ENCODE measurements around the gene YWHAG. TPM values are rescaled to one million over a fixed set of nuclear protein-coding genes. Genes with fewer than 3 reads are reported as not detected.

Gene YWHAG
- polyA plus RNA-seq, 1 donor (not counting 4 experiments of a cell fraction or from before 2014, with no cell fraction given) = 130 TPM

- FAIRE-seq = no peak
- Histone ChIP-seq H3K9ac (ENCODE audit: control insufficient read depth, extremely low read depth, insufficient read depth, low read length) (no peak overlapping the region), H3K27ac (ENCODE audit: control insufficient read depth, insufficient read depth, low read length) (no peak overlapping the region), H2AFZ (ENCODE audit: control insufficient read depth, low read length) (no peak overlapping the region), H3K9me1 (ENCODE audit: control insufficient read depth, extremely low read depth, insufficient read depth, low read length) (peaks cover 2% of the 10 kb centered on the region), H3K9me3 (ENCODE audit: control insufficient read depth, low read depth, low read length) (no peaks in the 10 kb centered on the region), H3K4me1 (ENCODE audit: control insufficient read depth, extremely low read depth, insufficient read depth, low read length) (no peaks in the 10 kb centered on the region), H3K4me3 (ENCODE audit: control insufficient read depth in 2 of 3, extremely low read depth in 1 of 3, insufficient read depth in 2 of 3, low read depth in 1 of 3, low read length in 3 of 3) (no peak overlapping the region), H3K27me3 (ENCODE audit: control insufficient read depth, extremely low read depth, insufficient read depth, low read length) (no peaks in the 10 kb centered on the region), H3K36me3 (ENCODE audit: control insufficient read depth in 2 of 2, extremely low read depth in 1 of 2, insufficient read depth in 2 of 2, low read length in 2 of 2) (peaks cover 54 to 58% of the 10 kb centered on the region in 2 experiments), H3K4me2 (ENCODE audit: control insufficient read depth, extremely low read depth, insufficient read depth, low read depth, low read length) (no peak overlapping the region), H3K79me2 (ENCODE audit: control insufficient read depth, insufficient read depth, low read length) (peaks cover 84% of the 10 kb centered on the region), H4K20me1 (ENCODE audit: control insufficient read depth, extremely low read depth, insufficient read depth, low read length) (peaks cover 58% of the 10 kb centered on the region)
- DNase-seq (ENCODE audit: low read depth, low spot score) = no peak
- TF ChIP-seq EZH2 (IDR thresholded peaks at IDR 0.05; ENCODE audit: low read length) (no peak), CTCF (optimal IDR thresholded peaks at IDR 0.05 in 1 of 3, IDR thresholded peaks at IDR 0.05 in 1 of 3, conservative IDR thresholded peaks at IDR 0.05 in 1 of 3; ENCODE audit: extremely low read depth in 1 of 3, insufficient read depth in 2 of 3, low read length in 3 of 3) (no peak)
- dilution Hi-C loops (cut with MboI; ENCODE audit: extremely low pct_ligation_motif_present, low sequenced_read_pairs) = no loop called here
Measured at GRCh38 chr7:76327610-76328009, 31.2 kb downstream of the YWHAG start.

GRCh38 chr7:76326646-76327233 is 32.1 kb downstream of the YWHAG start:
- Histone ChIP-seq H3K27ac (ENCODE audit: control insufficient read depth, insufficient read depth, low read length) (no peak overlapping the region), H4K20me1 (ENCODE audit: control insufficient read depth, extremely low read depth, insufficient read depth, low read length) (peaks cover 49% of the 10 kb centered on the region)

More at GRCh38 chr7:76326646-76327233, 32.1 kb downstream of the YWHAG start:
- DNase-seq (ENCODE audit: low read depth, low spot score) (no peak), FAIRE-seq (no peak)
- Histone ChIP-seq H3K79me2 (ENCODE audit: control insufficient read depth, insufficient read depth, low read length) (peaks cover 76% of the 10 kb centered on the region), H3K9ac (ENCODE audit: control insufficient read depth, extremely low read depth, insufficient read depth, low read length) (no peak overlapping the region), H3K9me1 (ENCODE audit: control insufficient read depth, extremely low read depth, insufficient read depth, low read length) (no peaks in the 10 kb centered on the region), H2AFZ (ENCODE audit: control insufficient read depth, low read length) (no peak overlapping the region), H3K4me2 (ENCODE audit: control insufficient read depth, extremely low read depth, insufficient read depth, low read depth, low read length) (no peak overlapping the region), H3K27me3 (ENCODE audit: control insufficient read depth, extremely low read depth, insufficient read depth, low read length) (no peaks in the 10 kb centered on the region), H3K4me3 (ENCODE audit: control insufficient read depth in 2 of 3, extremely low read depth in 1 of 3, insufficient read depth in 2 of 3, low read depth in 1 of 3, low read length in 3 of 3) (no peak overlapping the region), H3K4me1 (ENCODE audit: control insufficient read depth, extremely low read depth, insufficient read depth, low read length) (no peaks in the 10 kb centered on the region), H3K9me3 (ENCODE audit: control insufficient read depth, low read depth, low read length) (no peaks in the 10 kb centered on the region), H3K36me3 (ENCODE audit: control insufficient read depth in 2 of 2, extremely low read depth in 1 of 2, insufficient read depth in 2 of 2, low read length in 2 of 2) (peaks cover 49 to 51% of the 10 kb centered on the region in 2 experiments)
- dilution Hi-C loops (cut with MboI; ENCODE audit: extremely low pct_ligation_motif_present, low sequenced_read_pairs) = no loop called here
- TF ChIP-seq EZH2 (IDR thresholded peaks at IDR 0.05; ENCODE audit: low read length) (no peak), CTCF (optimal IDR thresholded peaks at IDR 0.05 in 1 of 3, IDR thresholded peaks at IDR 0.05 in 1 of 3, conservative IDR thresholded peaks at IDR 0.05 in 1 of 3; ENCODE audit: extremely low read depth in 1 of 3, insufficient read depth in 2 of 3, low read length in 3 of 3) (no peak)

Data from keratinocyte (primary cell).